Hepatocyte (in vitro differentiated cells): ENCODE data around the gene CBX6. TPM values are rescaled to one million over a fixed set of nuclear protein-coding genes. Genes with fewer than 3 reads are reported as not detected.
A peak's percentile ranks its signal among the peaks of the same experiment; 100 is the strongest.

ENCODE experiments used
- DNase-seq: peaks from one replicate; pipeline ENCODE4 v3.0.0-alpha.2; 2016; ENCODE audit warnings: low spot score
- H2AFZ ChIP-seq: fragments of 200-600 bp; sonication (generic); 2 replicates; pipeline ENCODE4 v1.6.0; 2016; ENCODE audit warnings: antibody characterized with exemption, mild to moderate bottlenecking
- H3K27ac ChIP-seq: fragments of 200-600 bp; sonication (generic); 2 replicates; pipeline ENCODE4 v1.5.1; 2016; ENCODE audit warnings: mild to moderate bottlenecking
- H3K27me3 ChIP-seq: fragments of 200-600 bp; sonication (generic); 2 replicates; pipeline ENCODE4 v1.6.1; 2016
- H3K36me3 ChIP-seq: fragments of 200-600 bp; sonication (generic); replicated peaks from 2 replicates; pipeline ENCODE4 v1.5.1; 2016; ENCODE audit warnings: low read depth; ENCODE audit not compliant: insufficient read depth
- H3K4me1 ChIP-seq: fragments of 200-600 bp; sonication (generic); 2 replicates; pipeline ENCODE4 v1.5.1; 2016; ENCODE audit warnings: mild to moderate bottlenecking, moderate library complexity; ENCODE audit not compliant: insufficient read depth
- H3K4me2 ChIP-seq: fragments of 200-600 bp; sonication (generic); 2 replicates; pipeline ENCODE4 v1.6.0; 2016
- H3K4me3 ChIP-seq: fragments of 200-600 bp; sonication (generic); 2 replicates; pipeline ENCODE4 v1.5.1; 2016; ENCODE audit warnings: mild to moderate bottlenecking
- H3K79me2 ChIP-seq: fragments of 200-600 bp; sonication (generic); 2 replicates; pipeline ENCODE4 v1.6.0; 2017; ENCODE audit warnings: mild to moderate bottlenecking
- H3K9me2 ChIP-seq: fragments of 200-600 bp; sonication (generic); replicated peaks from 2 replicates; pipeline ENCODE4 v1.6.0; 2017; ENCODE audit warnings: mild to moderate bottlenecking; ENCODE audit not compliant: insufficient read depth
- H3K9me3 ChIP-seq: fragments of 200-600 bp; sonication (generic); 2 replicates; pipeline ENCODE4 v1.5.1; 2016; ENCODE audit warnings: low read depth, mild to moderate bottlenecking
- H4K20me1 ChIP-seq: fragments of 200-600 bp; sonication (generic); 2 replicates; pipeline ENCODE4 v1.6.0; 2016; ENCODE audit warnings: mild to moderate bottlenecking; ENCODE audit not compliant: insufficient read depth, poor library complexity, severe bottlenecking
- CTCF ChIP-seq: fragments of 200-600 bp; sonication (generic); IDR thresholded peaks from 2 replicates; pipeline ENCODE4 v1.5.1; 2016; ENCODE audit warnings: antibody characterized with exemption, mild to moderate bottlenecking; ENCODE audit not compliant: poor library complexity
- EZH2 ChIP-seq: fragments of 200-600 bp; sonication (generic); IDR thresholded peaks from 2 replicates; pipeline ENCODE4 v1.6.1; 2016; ENCODE audit warnings: antibody characterized with exemption, mild to moderate bottlenecking, borderline replicate concordance
- EZH2phosphoT487 ChIP-seq: fragments of 200-600 bp; sonication (generic); IDR thresholded peaks from one replicate; pipeline ENCODE4 v1.6.1; 2018; ENCODE audit warnings: antibody characterized with exemption, mild to moderate bottlenecking, low read depth, moderate library complexity; ENCODE audit not compliant: unreplicated experiment, severe bottlenecking
- WGBS: methylation state at CpG from one replicate; pipeline ENCODE4 v1.1.6; 2016; ENCODE audit warnings: low lambda C conversion rate; ENCODE audit errors: missing lambda C conversion rate; 5-methylcytosine and 5-hydroxymethylcytosine counted together
- polyA plus RNA-seq: library from polyadenylated mRNA; unstranded; fragments of >200 nt; fragmentation: Nextera tagmentation; extraction: Ambion mirVana; gene quantifications from 2 replicates; pipeline ENCODE4 v1.2.1, GENCODE V29; 2016
- total RNA-seq: library from RNA; depleted of rRNA; stranded (reverse); fragments of >200 nt; gene quantifications from 2 replicates; pipeline ENCODE4 v1.2.3, GENCODE V29; 2014

The CBX6 gene
- total and polyA plus RNA-seq, 2 experiments from 2014 or later: 42.9 to 45.4 TPM

GRCh38 chr22:38878001-38878400 is 6.0 kb upstream of the CBX6 start:
- H3K27me3 ChIP-seq: no peaks in the 10 kb centered on the region
- H3K79me2 ChIP-seq: peaks cover 3% of the 10 kb centered on the region
- H3K9me2 ChIP-seq: no peaks in the 10 kb centered on the region
- TF ChIP-seq EZH2 (no peak), EZH2phosphoT487 (no peak)
- no peak for DNase-seq
- H3K4me3 ChIP-seq: no peak overlapping the region
- H3K36me3 ChIP-seq: no peaks in the 10 kb centered on the region
- peaks cover 11% of the 10 kb centered on the region for H3K4me1 ChIP-seq
- H2AFZ ChIP-seq: no peak overlapping the region
- H3K9me3 ChIP-seq: no peaks in the 10 kb centered on the region
- 83% methylated on average over 4 of the region's 4 CpGs for WGBS
- H3K27ac ChIP-seq: no peak overlapping the region
- no peak overlapping the region for H3K4me2 ChIP-seq
- no peaks in the 10 kb centered on the region for H4K20me1 ChIP-seq

- 94% methylated on average over 13 of the region's 13 CpGs for WGBS
- Histone ChIP-seq H2AFZ (no peak overlapping the region), H4K20me1 (peaks cover 5% of the 10 kb centered on the region), H3K4me1 (peaks cover 16% of the 10 kb centered on the region), H3K79me2 (peaks cover 20% of the 10 kb centered on the region), H3K4me3 (no peak overlapping the region), H3K36me3 (no peaks in the 10 kb centered on the region), H3K4me2 (no peak overlapping the region), H3K27ac (no peak overlapping the region), H3K9me2 (no peaks in the 10 kb centered on the region), H3K27me3 (no peaks in the 10 kb centered on the region), H3K9me3 (no peaks in the 10 kb centered on the region)
- DNase-seq: no peak
- no peak for TF ChIP-seq EZH2
- TF ChIP-seq EZH2phosphoT487: no peak
- no peak for TF ChIP-seq CTCF
Observed at GRCh38 chr22:38874529-38875222, 2.7 kb upstream of the CBX6 start.

- 59% methylated on average over 9 of the region's 9 CpGs for WGBS
- Histone ChIP-seq H2AFZ (peak overlapping the region; percentile 95), H3K27ac (peak overlapping the region; percentile 99)
Observed at GRCh38 chr22:38873469-38874411, 1.7 kb upstream of the CBX6 start.

More at GRCh38 chr22:38873469-38874411, 1.7 kb upstream of the CBX6 start:
- H4K20me1 ChIP-seq: peaks cover 12% of the 10 kb centered on the region
- H3K36me3 ChIP-seq: no peaks in the 10 kb centered on the region
- no peaks in the 10 kb centered on the region for H3K9me3 ChIP-seq
- H3K79me2 ChIP-seq: peaks cover 27% of the 10 kb centered on the region
- no peaks in the 10 kb centered on the region for H3K27me3 ChIP-seq
- peaks cover 16% of the 10 kb centered on the region for H3K4me1 ChIP-seq
- H3K9me2 ChIP-seq: no peaks in the 10 kb centered on the region
- peak overlapping the region; percentile 94 for H3K4me3 ChIP-seq
- peak overlapping the region; percentile 89 for H3K4me2 ChIP-seq
- peak; percentile 41 for DNase-seq
- no peak for TF ChIP-seq EZH2phosphoT487
- no peak for TF ChIP-seq EZH2
- TF ChIP-seq CTCF: no peak
